Measurements from ENCODE around the gene YIPF5. TPM values are rescaled to one million over a fixed set of nuclear protein-coding genes. Genes with fewer than 3 reads are reported as not detected.

The YIPF5 gene
- total RNA-seq, 2 donors from 2014 or later = 46.8 to 54.0 TPM

DNA sequence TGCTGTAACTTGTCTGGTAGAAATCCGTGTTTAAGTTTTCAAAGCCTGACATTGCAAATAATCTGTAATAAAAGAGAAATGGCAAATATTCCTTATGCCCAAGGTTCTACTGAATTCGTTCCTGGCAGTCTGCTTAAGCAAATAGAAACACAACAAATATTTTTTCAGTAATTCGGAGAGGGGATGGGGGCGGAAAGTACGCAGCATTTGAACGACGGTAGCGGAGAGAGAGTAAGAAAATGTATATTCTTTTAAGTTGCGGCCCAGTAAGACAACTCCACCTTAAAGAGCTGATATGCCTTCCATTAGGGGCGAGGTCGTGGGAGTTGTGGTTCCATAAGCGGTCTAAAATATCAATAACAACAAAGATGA lies 569 bp downstream of the YIPF5 start:
- no peak for DNase-seq
- TF ChIP-seq, protein P1, sequence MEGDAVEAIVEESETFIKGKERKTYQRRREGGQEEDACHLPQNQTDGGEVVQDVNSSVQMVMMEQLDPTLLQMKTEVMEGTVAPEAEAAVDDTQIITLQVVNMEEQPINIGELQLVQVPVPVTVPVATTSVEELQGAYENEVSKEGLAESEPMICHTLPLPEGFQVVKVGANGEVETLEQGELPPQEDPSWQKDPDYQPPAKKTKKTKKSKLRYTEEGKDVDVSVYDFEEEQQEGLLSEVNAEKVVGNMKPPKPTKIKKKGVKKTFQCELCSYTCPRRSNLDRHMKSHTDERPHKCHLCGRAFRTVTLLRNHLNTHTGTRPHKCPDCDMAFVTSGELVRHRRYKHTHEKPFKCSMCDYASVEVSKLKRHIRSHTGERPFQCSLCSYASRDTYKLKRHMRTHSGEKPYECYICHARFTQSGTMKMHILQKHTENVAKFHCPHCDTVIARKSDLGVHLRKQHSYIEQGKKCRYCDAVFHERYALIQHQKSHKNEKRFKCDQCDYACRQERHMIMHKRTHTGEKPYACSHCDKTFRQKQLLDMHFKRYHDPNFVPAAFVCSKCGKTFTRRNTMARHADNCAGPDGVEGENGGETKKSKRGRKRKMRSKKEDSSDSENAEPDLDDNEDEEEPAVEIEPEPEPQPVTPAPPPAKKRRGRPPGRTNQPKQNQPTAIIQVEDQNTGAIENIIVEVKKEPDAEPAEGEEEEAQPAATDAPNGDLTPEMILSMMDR (conservative IDR thresholded peaks at IDR 0.05) = no peak

DNA sequence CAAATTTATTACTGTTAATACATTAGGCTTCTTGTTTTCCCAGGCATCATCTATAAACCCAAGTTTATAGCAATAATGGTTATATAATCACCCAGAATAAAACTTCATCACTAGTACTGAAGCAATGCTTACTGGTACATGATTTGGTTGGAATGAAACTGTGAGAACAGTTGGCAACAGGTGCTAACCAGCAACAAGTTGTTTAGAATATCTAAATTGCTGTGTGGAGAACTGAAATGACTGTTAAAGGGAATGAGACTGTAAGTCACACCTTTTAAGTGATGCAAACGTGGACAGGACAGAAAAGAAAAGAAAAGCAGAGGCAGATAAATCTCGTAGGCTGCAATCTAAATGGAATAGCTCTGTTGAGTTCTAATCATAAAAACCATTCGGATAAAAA lies 2.5 kb downstream of the YIPF5 start:
- 95 to 97% methylated on average over 3 of the region's 3 CpGs for WGBS, 2 experiments (ENCODE audit: insufficient coverage in 1 of 2, insufficient read length in 1 of 2)

More for the DNA sequence above, 569 bp downstream of the YIPF5 start:
- H3K9me3 ChIP-seq (ENCODE audit: control insufficient read depth, low read length) = no peaks in the 10 kb centered on the region
- H3K4me1 ChIP-seq (ENCODE audit: control insufficient read depth, insufficient read depth, low read length) = no peaks in the 10 kb centered on the region
- peaks cover 33% of the 10 kb centered on the region for H3K36me3 ChIP-seq (ENCODE audit: control insufficient read depth, insufficient read depth, low read length)
- 5 to 7% methylated on average over 3 to 12 of the region's 12 CpGs for WGBS, 2 experiments (ENCODE audit: insufficient coverage in 1 of 2, insufficient read length in 1 of 2)
- Mint-ChIP-seq H3K4me3 (peak overlapping the region; percentile 94), H3K36me3 (ENCODE audit: low read depth) (peaks cover 15% of the 10 kb centered on the region), H3K9me3 (no peaks in the 10 kb centered on the region), H3K27ac (peak overlapping the region; percentile 97), H3K27me3 (ENCODE audit: insufficient read depth) (peaks cover 6% of the 10 kb centered on the region), H3K4me1 (peaks cover 21% of the 10 kb centered on the region)
- H3K27me3 ChIP-seq (ENCODE audit: control insufficient read depth, insufficient read depth, low read length, poor library complexity, severe bottlenecking) = no peaks in the 10 kb centered on the region
- H3K27ac ChIP-seq (ENCODE audit: low read depth, low read length) = no peak overlapping the region
- peak overlapping the region; percentile 88 for H3K9ac ChIP-seq (ENCODE audit: extremely low read depth, low read length, poor library complexity, severe bottlenecking)
- H3K4me3 ChIP-seq (ENCODE audit: low read length) = peak overlapping the region; percentile 84

DNA sequence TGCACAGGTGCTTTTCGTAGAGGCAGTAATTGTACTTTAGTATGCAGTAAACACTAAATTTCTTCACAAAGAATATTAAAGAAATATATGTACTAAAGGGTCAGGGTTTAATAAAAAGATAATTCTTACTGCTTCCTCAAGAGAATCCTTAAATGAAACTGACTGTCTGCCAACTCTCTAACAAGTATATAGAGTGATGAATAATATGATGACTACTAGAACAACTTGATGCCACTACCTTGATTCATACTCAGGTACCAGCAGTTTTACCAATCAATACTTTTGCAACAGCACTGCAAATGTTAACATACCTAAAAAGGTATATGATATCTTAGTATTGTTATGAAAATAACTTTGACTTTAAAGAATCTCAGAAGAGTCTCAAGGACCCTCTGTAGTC lies 3.8 kb downstream of the YIPF5 start:
- no peak overlapping the region for H3K27ac ChIP-seq (ENCODE audit: low read depth, low read length)
- H3K4me3 ChIP-seq (ENCODE audit: low read length) = no peak overlapping the region
- no peaks in the 10 kb centered on the region for H3K27me3 Mint-ChIP-seq (ENCODE audit: insufficient read depth)
- H3K36me3 Mint-ChIP-seq (ENCODE audit: low read depth) = peaks cover 38% of the 10 kb centered on the region
- no peaks in the 10 kb centered on the region for H3K9me3 ChIP-seq (ENCODE audit: control insufficient read depth, low read length)
- H3K36me3 ChIP-seq (ENCODE audit: control insufficient read depth, insufficient read depth, low read length) = peaks cover 65% of the 10 kb centered on the region
- DNase-seq = no peak
- TF ChIP-seq, protein P1 (conservative IDR thresholded peaks at IDR 0.05) = no peak
- no peak overlapping the region for H3K27ac Mint-ChIP-seq
- H3K4me1 Mint-ChIP-seq = peaks cover 21% of the 10 kb centered on the region
- H3K4me1 ChIP-seq (ENCODE audit: control insufficient read depth, insufficient read depth, low read length) = no peaks in the 10 kb centered on the region
- H3K27me3 ChIP-seq (ENCODE audit: control insufficient read depth, insufficient read depth, low read length, poor library complexity, severe bottlenecking) = no peaks in the 10 kb centered on the region
- H3K9ac ChIP-seq (ENCODE audit: extremely low read depth, low read length, poor library complexity, severe bottlenecking) = no peak overlapping the region
- no peak overlapping the region for H3K4me3 Mint-ChIP-seq
- H3K9me3 Mint-ChIP-seq = no peaks in the 10 kb centered on the region
- WGBS, 2 experiments (ENCODE audit: insufficient coverage in 1 of 2, insufficient read length in 1 of 2) = 100% methylated on average over 1 of the region's 1 CpG; no CpG with 5 or more reads in 1 of the 2 experiments

More for the DNA sequence above, 2.5 kb downstream of the YIPF5 start:
- Histone ChIP-seq H3K9me3 (ENCODE audit: control insufficient read depth, low read length) (no peaks in the 10 kb centered on the region), H3K27me3 (ENCODE audit: control insufficient read depth, insufficient read depth, low read length, poor library complexity, severe bottlenecking) (no peaks in the 10 kb centered on the region), H3K4me1 (ENCODE audit: control insufficient read depth, insufficient read depth, low read length) (no peaks in the 10 kb centered on the region), H3K27ac (ENCODE audit: low read depth, low read length) (no peak overlapping the region), H3K36me3 (ENCODE audit: control insufficient read depth, insufficient read depth, low read length) (peaks cover 52% of the 10 kb centered on the region), H3K9ac (ENCODE audit: extremely low read depth, low read length, poor library complexity, severe bottlenecking) (no peak overlapping the region), H3K4me3 (ENCODE audit: low read length) (peak overlapping the region; percentile 84)
- Mint-ChIP-seq H3K27me3 (ENCODE audit: insufficient read depth) (peaks cover under 1% of the 10 kb centered on the region), H3K27ac (no peak overlapping the region), H3K9me3 (no peaks in the 10 kb centered on the region), H3K4me3 (no peak overlapping the region), H3K36me3 (ENCODE audit: low read depth) (peaks cover 25% of the 10 kb centered on the region), H3K4me1 (peaks cover 21% of the 10 kb centered on the region)
- TF ChIP-seq, protein P1 (conservative IDR thresholded peaks at IDR 0.05) = no peak
- no peak for DNase-seq

Data from endodermal cell (in vitro differentiated cells).